NCI-H146 (cell line): ENCODE data around the gene SLC6A19.
"Not testable (repeated sequence)": the region's sequence is repeated elsewhere in the genome, so short reads cannot be mapped to it uniquely, and the experiment has no call there.

Experiments used
- DNase-seq: peaks from one replicate; lab custom pipeline; 2025; lab: John Stamatoyannopoulos, UW

The SLC6A19 gene

GRCh38 chr5:1222621-1223277 lies 21.4 kb downstream of the SLC6A19 start:
- DNase-seq, result no peak

- no peak for DNase-seq
Measured at GRCh38 chr5:1223278-1223670, 21.9 kb downstream of the SLC6A19 start.

GRCh38 chr5:1224631-1225030 lies 23.2 kb downstream of the SLC6A19 start:
- no peak for DNase-seq

- no peak for DNase-seq
Measured at GRCh38 chr5:1225081-1225480, 23.7 kb downstream of the SLC6A19 start, which contains the start of gene SLC6A18. Gene SLC6A18, plus strand, starts transcription at chr5:1225381. Its CDS starts 97 bp downstream, at chr5:1225478.

GRCh38 chr5:1226231-1226630 lies 24.8 kb downstream of the SLC6A19 start:
- DNase-seq, result no peak

GRCh38 chr5:1226839-1227581 lies 25.6 kb downstream of the SLC6A19 start:
- no peak for DNase-seq

- DNase-seq, result peak; percentile 86
Measured at GRCh38 chr5:1227667-1228066, 26.3 kb downstream of the SLC6A19 start.

- DNase-seq, result no peak
Measured at GRCh38 chr5:1228120-1228519, 26.7 kb downstream of the SLC6A19 start.

GRCh38 chr5:1229023-1229422 lies 27.6 kb downstream of the SLC6A19 start:
- not testable (repeated sequence) for DNase-seq

GRCh38 chr5:1229822-1230221 lies 28.4 kb downstream of the SLC6A19 start:
- DNase-seq, result no peak

GRCh38 chr5:1230551-1230950 lies 29.2 kb downstream of the SLC6A19 start:
- no peak for DNase-seq

GRCh38 chr5:1231354-1231905 lies 30.0 kb downstream of the SLC6A19 start:
- DNase-seq, result no peak

GRCh38 chr5:1232780-1233179 lies 31.4 kb downstream of the SLC6A19 start:
- peak; percentile 55 for DNase-seq

- DNase-seq, result no peak
Measured at GRCh38 chr5:1235379-1235778, 34.0 kb downstream of the SLC6A19 start.

- no peak for DNase-seq
Measured at GRCh38 chr5:1235838-1236237, 34.4 kb downstream of the SLC6A19 start.

GRCh38 chr5:1239505-1240251 lies 38.3 kb downstream of the SLC6A19 start:
- DNase-seq, result no peak

- DNase-seq, result no peak
Measured at GRCh38 chr5:1240496-1241260, 39.3 kb downstream of the SLC6A19 start.

GRCh38 chr5:1241509-1242080 lies 40.2 kb downstream of the SLC6A19 start:
- no peak for DNase-seq

GRCh38 chr5:1242733-1243486 lies 41.5 kb downstream of the SLC6A19 start:
- DNase-seq, result no peak

- DNase-seq, result no peak
Measured at GRCh38 chr5:1243487-1244130, 42.2 kb downstream of the SLC6A19 start.
